ENCODE results near the gene NFKBIA.

DNA sequence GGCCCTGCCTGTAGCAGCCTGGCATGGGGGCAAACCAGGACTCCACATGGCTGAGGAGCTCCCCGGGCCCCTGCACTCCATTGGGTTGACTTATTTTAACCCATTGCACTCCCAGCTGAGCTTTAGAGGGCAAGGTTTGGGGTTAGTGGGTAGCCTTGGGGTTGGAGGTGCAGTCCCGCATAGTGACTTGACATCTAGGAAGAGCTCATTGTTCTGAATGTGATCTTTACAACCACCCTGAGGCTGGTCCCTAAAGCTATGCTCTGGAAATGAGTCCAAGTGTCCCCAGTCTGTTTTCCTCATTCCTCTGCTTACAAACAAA is 36.4 kb downstream of the NFKBIA start:
- TF ChIP-seq, protein P1, sequence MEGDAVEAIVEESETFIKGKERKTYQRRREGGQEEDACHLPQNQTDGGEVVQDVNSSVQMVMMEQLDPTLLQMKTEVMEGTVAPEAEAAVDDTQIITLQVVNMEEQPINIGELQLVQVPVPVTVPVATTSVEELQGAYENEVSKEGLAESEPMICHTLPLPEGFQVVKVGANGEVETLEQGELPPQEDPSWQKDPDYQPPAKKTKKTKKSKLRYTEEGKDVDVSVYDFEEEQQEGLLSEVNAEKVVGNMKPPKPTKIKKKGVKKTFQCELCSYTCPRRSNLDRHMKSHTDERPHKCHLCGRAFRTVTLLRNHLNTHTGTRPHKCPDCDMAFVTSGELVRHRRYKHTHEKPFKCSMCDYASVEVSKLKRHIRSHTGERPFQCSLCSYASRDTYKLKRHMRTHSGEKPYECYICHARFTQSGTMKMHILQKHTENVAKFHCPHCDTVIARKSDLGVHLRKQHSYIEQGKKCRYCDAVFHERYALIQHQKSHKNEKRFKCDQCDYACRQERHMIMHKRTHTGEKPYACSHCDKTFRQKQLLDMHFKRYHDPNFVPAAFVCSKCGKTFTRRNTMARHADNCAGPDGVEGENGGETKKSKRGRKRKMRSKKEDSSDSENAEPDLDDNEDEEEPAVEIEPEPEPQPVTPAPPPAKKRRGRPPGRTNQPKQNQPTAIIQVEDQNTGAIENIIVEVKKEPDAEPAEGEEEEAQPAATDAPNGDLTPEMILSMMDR (IDR thresholded peaks at IDR 0.05; ENCODE audit: insufficient read depth, low read length) = no peak
- TF ChIP-seq POLR2AphosphoS5 (IDR thresholded peaks at IDR 0.05; ENCODE audit: low read depth) = no peak

Measured in HL-60 (cell line).